H9 (cell line): Measurements from ENCODE around the gene NDC80. TPM values are rescaled to one million over a fixed set of nuclear protein-coding genes. Genes with fewer than 3 reads are reported as not detected.

Experiments used
- DNase-seq: peaks from one replicate; pipeline ENCODE4 v3.0.0-alpha.2; 2017
- H2AFZ ChIP-seq: one replicate; pipeline ENCODE4 v1.6.1; 2013; ENCODE audit warnings: mild to moderate bottlenecking, low read length, control low read depth, moderate library complexity
- H2AK5ac ChIP-seq: 2 replicates; pipeline ENCODE4 v1.6.1; 2013; ENCODE audit warnings: low read length, control low read depth, mixed read lengths; ENCODE audit not compliant: insufficient read length
- H2BK120ac ChIP-seq: one replicate; pipeline ENCODE4 v1.6.1; 2013; ENCODE audit warnings: low read depth, mild to moderate bottlenecking, low read length, control low read depth, inconsistent platforms; ENCODE audit not compliant: poor library complexity, severe bottlenecking
- H2BK12ac ChIP-seq: 2 replicates; pipeline ENCODE4 v1.6.1; 2013; ENCODE audit warnings: low read length, control low read depth, mixed read lengths, low read depth; ENCODE audit not compliant: insufficient read length
- H2BK15ac ChIP-seq: 2 replicates; pipeline ENCODE4 v1.6.1; 2013; ENCODE audit warnings: low read depth, low read length, control low read depth
- H2BK20ac ChIP-seq: one replicate; pipeline ENCODE4 v1.6.1; 2013; ENCODE audit warnings: low read depth, mild to moderate bottlenecking, low read length, control low read depth, inconsistent platforms; ENCODE audit not compliant: poor library complexity, severe bottlenecking
- H2BK5ac ChIP-seq: 2 replicates; pipeline ENCODE4 v1.6.1; 2013; ENCODE audit warnings: low read length, control low read depth, mixed read lengths; ENCODE audit not compliant: insufficient read length
- H3K14ac ChIP-seq: 2 replicates; pipeline ENCODE4 v1.6.1; 2013; ENCODE audit warnings: low read length, control low read depth; ENCODE audit not compliant: insufficient read depth
- H3K18ac ChIP-seq: 2 replicates; pipeline ENCODE4 v1.6.1; 2013; ENCODE audit warnings: low read depth, mild to moderate bottlenecking, mixed read lengths, low read length, control low read depth; ENCODE audit not compliant: insufficient read length
- H3K23ac ChIP-seq: 2 replicates; pipeline ENCODE4 v1.6.1; 2013; ENCODE audit warnings: low read length, control low read depth, mixed read lengths, low read depth; ENCODE audit not compliant: insufficient read length
- H3K23me2 ChIP-seq: 2 replicates; pipeline ENCODE4 v1.6.1; 2013; ENCODE audit warnings: low read depth, mild to moderate bottlenecking, mixed read lengths, low read length, control low read depth; ENCODE audit not compliant: insufficient read length, poor library complexity, severe bottlenecking
- H3K27ac ChIP-seq: 2 replicates; pipeline ENCODE4 v1.5.1; 2013; ENCODE audit warnings: low read length, control low read depth, mixed read lengths, low read depth; ENCODE audit not compliant: insufficient read length
- H3K27me3 ChIP-seq: 2 replicates; pipeline ENCODE4 v1.6.1; 2013; ENCODE audit warnings: low read length, control low read depth, inconsistent platforms; ENCODE audit not compliant: insufficient read depth
- H3K4ac ChIP-seq: 2 replicates; pipeline ENCODE4 v1.6.1; 2013; ENCODE audit warnings: low read depth, mild to moderate bottlenecking, control low read depth, inconsistent platforms, low read length, moderate library complexity
- H3K4me1 ChIP-seq: 2 replicates; pipeline ENCODE4 v1.6.1; 2013; ENCODE audit warnings: low read length, control low read depth, inconsistent platforms; ENCODE audit not compliant: insufficient read depth
- H3K4me2 ChIP-seq: 2 replicates; pipeline ENCODE4 v1.6.1; 2013; ENCODE audit warnings: low read length, control low read depth, mixed read lengths; ENCODE audit not compliant: insufficient read length, insufficient read depth
- H3K56ac ChIP-seq: 2 replicates; pipeline ENCODE4 v1.6.1; 2013; ENCODE audit warnings: low read depth, mild to moderate bottlenecking, mixed read lengths, low read length, control low read depth; ENCODE audit not compliant: insufficient read length
- H3K79me1 ChIP-seq: 2 replicates; pipeline ENCODE4 v1.6.1; 2013; ENCODE audit warnings: low read depth, mild to moderate bottlenecking, moderate library complexity, low read length, control low read depth, inconsistent platforms; ENCODE audit not compliant: insufficient read depth, poor library complexity, severe bottlenecking
- H3K79me2 ChIP-seq: 2 replicates; pipeline ENCODE4 v1.6.1; 2013; ENCODE audit warnings: low read length, control low read depth, inconsistent platforms; ENCODE audit not compliant: insufficient read depth
- H3K9ac ChIP-seq: 2 replicates; pipeline ENCODE4 v1.6.1; 2013; ENCODE audit warnings: low read length, control low read depth, mixed read lengths; ENCODE audit not compliant: insufficient read length; ENCODE audit errors: extremely low read depth
- H3K9me3 ChIP-seq: one replicate; pipeline ENCODE4 v1.6.1; 2013; ENCODE audit warnings: low read depth, low read length, inconsistent platforms; ENCODE audit not compliant: control insufficient read depth
- H3T11ph ChIP-seq: one replicate; pipeline ENCODE4 v1.6.1; 2013; ENCODE audit warnings: mild to moderate bottlenecking, low read length, control low read depth, inconsistent platforms
- H4K20me1 ChIP-seq: one replicate; pipeline ENCODE4 v1.6.1; 2013; ENCODE audit not compliant: control insufficient read depth, insufficient read length, insufficient read depth
- H4K5ac ChIP-seq: 2 replicates; pipeline ENCODE4 v1.6.1; 2013; ENCODE audit warnings: low read depth, mild to moderate bottlenecking, mixed read lengths, low read length, control low read depth; ENCODE audit not compliant: insufficient read length
- H4K8ac ChIP-seq: replicated peaks from 2 replicates; pipeline ENCODE4 v1.6.1; 2013; ENCODE audit warnings: low read length, control low read depth, mixed read lengths, low read depth; ENCODE audit not compliant: insufficient read length
- H4K91ac ChIP-seq: 2 replicates; pipeline ENCODE4 v1.6.1; 2013; ENCODE audit warnings: low read depth, mild to moderate bottlenecking, moderate library complexity, mixed read lengths, low read length, control low read depth; ENCODE audit not compliant: insufficient read length
- H3K27ac Mint-ChIP-seq, 3 experiments: 2 replicates in 2 of 3; 3 replicates in 1 of 3; pipeline ENCODE4 v1.8.0; 2020 to 2021; ENCODE audit warnings: mixed read lengths in 3 of 3, mild to moderate bottlenecking in 1 of 3, moderate library complexity in 1 of 3
- H3K27me3 Mint-ChIP-seq: 2 replicates; pipeline ENCODE4 v1.8.0; 2021; ENCODE audit warnings: low read depth, mild to moderate bottlenecking, moderate library complexity, mixed read lengths
- H3K36me3 Mint-ChIP-seq, 3 experiments: 2 replicates in 2 of 3; 3 replicates in 1 of 3; pipeline ENCODE4 v1.8.0; 2020 to 2021; ENCODE audit warnings: low read depth in 3 of 3, mixed read lengths in 3 of 3; ENCODE audit not compliant: insufficient read depth in 1 of 3
- H3K4me1 Mint-ChIP-seq, 2 experiments: 2 replicates each; pipeline ENCODE4 v1.8.0; 2020; ENCODE audit warnings: mixed read lengths in 2 of 2
- H3K4me3 Mint-ChIP-seq, 2 experiments: 2 replicates in 1 of 2; 3 replicates in 1 of 2; pipeline ENCODE4 v1.8.0; 2020 to 2021; ENCODE audit warnings: mild to moderate bottlenecking in 2 of 2, mixed read lengths in 2 of 2, moderate library complexity in 1 of 2
- H3K9me3 Mint-ChIP-seq, 2 experiments: 2 replicates in 1 of 2; 3 replicates in 1 of 2; pipeline ENCODE4 v1.8.0; 2020; ENCODE audit warnings: mild to moderate bottlenecking in 2 of 2, mixed read lengths in 2 of 2, moderate library complexity in 1 of 2
- WGBS: extraction: QIAGEN DNeasy Blood & Tissue Kit; methylation state at CpG from one replicate; pipeline ENCODE4 v1.1.7; 2013; ENCODE audit warnings: missing lambda C conversion rate, low lambda C conversion rate, mixed read lengths; ENCODE audit not compliant: insufficient read length; ENCODE audit errors: extremely low coverage; 5-methylcytosine and 5-hydroxymethylcytosine counted together
- total RNA-seq: library from RNA; stranded (reverse); gene quantifications from 2 replicates; pipeline ENCODE4 v1.2.1, GENCODE V29; 2021
- TF ChIP-seq, protein P1 (sequence below): fragments of 200-600 bp; sonication (generic); conservative IDR thresholded peaks from 3 replicates; pipeline ENCODE4 v1.8.0; 2021; ENCODE audit warnings: antibody characterized with exemption, mild to moderate bottlenecking

The NDC80 gene
- total RNA-seq, 1 experiment from 2014 or later, result 39.5 TPM

DNA sequence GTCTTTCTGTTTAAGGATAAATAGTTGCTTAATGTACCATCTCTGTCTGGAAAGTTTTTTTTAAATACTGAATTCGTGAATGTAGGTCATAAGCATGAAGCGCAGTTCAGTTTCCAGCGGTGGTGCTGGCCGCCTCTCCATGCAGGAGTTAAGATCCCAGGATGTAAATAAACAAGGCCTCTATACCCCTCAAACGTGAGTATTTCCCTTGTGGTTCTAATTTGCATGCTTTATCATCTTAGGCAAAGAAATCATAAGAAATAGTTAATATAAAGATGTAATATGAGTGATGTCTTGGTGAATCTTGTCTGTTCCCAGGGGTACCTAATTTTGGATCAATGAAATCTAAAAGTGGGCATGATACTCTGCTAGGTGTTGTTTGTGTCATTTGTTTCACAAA is 1.5 kb downstream of the NDC80 start:
- no peak overlapping the region for H2BK120ac ChIP-seq
- no peak overlapping the region for H2AK5ac ChIP-seq
- no CpG with 5 or more reads among the region's 5 CpGs for WGBS
- no peak for DNase-seq
- no peak overlapping the region for H3K56ac ChIP-seq
- peak overlapping the region in 1 of 3 experiments; percentile 87; a peak in 3 of 7 replicates for H3K27ac Mint-ChIP-seq
- peak overlapping the region; percentile 96 to 99 for H3K4me3 Mint-ChIP-seq
- peaks cover 14% of the 10 kb centered on the region for H3K23me2 ChIP-seq
- H4K5ac ChIP-seq, result no peak overlapping the region
- H2BK15ac ChIP-seq, result no peak overlapping the region
- no peak overlapping the region for H4K8ac ChIP-seq
- no peak overlapping the region for H3K18ac ChIP-seq
- H4K91ac ChIP-seq, result no peak overlapping the region
- H3K9ac ChIP-seq, result peak overlapping the region; percentile 38
- H2BK12ac ChIP-seq, result no peak overlapping the region
- no peaks in the 10 kb centered on the region for H3K27me3 ChIP-seq
- H3K4me2 ChIP-seq, result peak overlapping the region; percentile 94
- peaks cover 20% of the 10 kb centered on the region; the same call in 1 of the 2 replicates for H3K79me2 ChIP-seq
- no peaks in the 10 kb centered on the region for H3K27me3 Mint-ChIP-seq
- no peak overlapping the region for H2BK20ac ChIP-seq
- H3K9me3 Mint-ChIP-seq, result no peaks in the 10 kb centered on the region; a peak in 1 of 5 replicates
- no peak overlapping the region for H3T11ph ChIP-seq
- H3K23ac ChIP-seq, result no peak overlapping the region
- H2BK5ac ChIP-seq, result no peak overlapping the region
- no peaks in the 10 kb centered on the region for H4K20me1 ChIP-seq
- peaks cover 5% of the 10 kb centered on the region; the same call in 1 of the 2 replicates for H3K4me1 ChIP-seq
- H3K27ac ChIP-seq, result no peak overlapping the region
- no peak overlapping the region for H3K14ac ChIP-seq
- H3K79me1 ChIP-seq, result peaks cover 3% of the 10 kb centered on the region
- H2AFZ ChIP-seq, result no peak overlapping the region
- peaks cover 27 to 29% of the 10 kb centered on the region in 2 experiments for H3K4me1 Mint-ChIP-seq
- no peaks in the 10 kb centered on the region for H3K9me3 ChIP-seq
- H3K4ac ChIP-seq, result no peak overlapping the region
- H3K36me3 Mint-ChIP-seq, result peaks cover 15 to 35% (median 29%) of the 10 kb centered on the region in 3 experiments; a peak in 6 of 7 replicates
- TF ChIP-seq, protein P1, sequence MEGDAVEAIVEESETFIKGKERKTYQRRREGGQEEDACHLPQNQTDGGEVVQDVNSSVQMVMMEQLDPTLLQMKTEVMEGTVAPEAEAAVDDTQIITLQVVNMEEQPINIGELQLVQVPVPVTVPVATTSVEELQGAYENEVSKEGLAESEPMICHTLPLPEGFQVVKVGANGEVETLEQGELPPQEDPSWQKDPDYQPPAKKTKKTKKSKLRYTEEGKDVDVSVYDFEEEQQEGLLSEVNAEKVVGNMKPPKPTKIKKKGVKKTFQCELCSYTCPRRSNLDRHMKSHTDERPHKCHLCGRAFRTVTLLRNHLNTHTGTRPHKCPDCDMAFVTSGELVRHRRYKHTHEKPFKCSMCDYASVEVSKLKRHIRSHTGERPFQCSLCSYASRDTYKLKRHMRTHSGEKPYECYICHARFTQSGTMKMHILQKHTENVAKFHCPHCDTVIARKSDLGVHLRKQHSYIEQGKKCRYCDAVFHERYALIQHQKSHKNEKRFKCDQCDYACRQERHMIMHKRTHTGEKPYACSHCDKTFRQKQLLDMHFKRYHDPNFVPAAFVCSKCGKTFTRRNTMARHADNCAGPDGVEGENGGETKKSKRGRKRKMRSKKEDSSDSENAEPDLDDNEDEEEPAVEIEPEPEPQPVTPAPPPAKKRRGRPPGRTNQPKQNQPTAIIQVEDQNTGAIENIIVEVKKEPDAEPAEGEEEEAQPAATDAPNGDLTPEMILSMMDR, result no peak
